GM21529 (cell line): ENCODE results near the gene LRRK1.
A peak's percentile ranks its signal among the peaks of the same experiment; 100 is the strongest.
"Not testable (repeated sequence)": the region's sequence is repeated elsewhere in the genome, so short reads cannot be mapped to it uniquely, and the experiment has no call there.

ENCODE experiments used
- ATAC-seq: cut with Tn5 transposase; IDR thresholded peaks from one replicate; pipeline ENCODE4 v1.9.1; 2021; ENCODE audit not compliant: unreplicated experiment

Gene LRRK1

DNA sequence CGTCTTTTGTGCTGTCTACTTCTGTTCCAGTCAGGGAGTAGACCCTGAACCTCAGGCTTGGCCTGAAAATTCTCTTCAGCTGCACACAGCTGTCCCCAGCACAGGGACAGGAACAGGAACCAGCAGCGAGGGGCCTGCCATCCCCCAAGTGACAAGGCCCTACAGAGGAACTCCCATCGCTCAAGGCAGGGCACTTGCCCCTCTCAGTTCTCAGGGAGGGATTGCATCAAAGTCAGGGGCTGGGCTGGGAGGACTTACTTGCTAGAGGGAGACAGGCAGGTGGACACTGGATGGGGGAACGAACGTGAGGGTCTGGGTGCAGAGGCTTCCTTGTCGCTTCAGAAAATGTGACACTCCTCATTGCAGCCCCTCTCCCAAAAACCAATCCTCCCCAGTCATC, 169.1 kb downstream of the LRRK1 start:
- no peak for ATAC-seq

DNA sequence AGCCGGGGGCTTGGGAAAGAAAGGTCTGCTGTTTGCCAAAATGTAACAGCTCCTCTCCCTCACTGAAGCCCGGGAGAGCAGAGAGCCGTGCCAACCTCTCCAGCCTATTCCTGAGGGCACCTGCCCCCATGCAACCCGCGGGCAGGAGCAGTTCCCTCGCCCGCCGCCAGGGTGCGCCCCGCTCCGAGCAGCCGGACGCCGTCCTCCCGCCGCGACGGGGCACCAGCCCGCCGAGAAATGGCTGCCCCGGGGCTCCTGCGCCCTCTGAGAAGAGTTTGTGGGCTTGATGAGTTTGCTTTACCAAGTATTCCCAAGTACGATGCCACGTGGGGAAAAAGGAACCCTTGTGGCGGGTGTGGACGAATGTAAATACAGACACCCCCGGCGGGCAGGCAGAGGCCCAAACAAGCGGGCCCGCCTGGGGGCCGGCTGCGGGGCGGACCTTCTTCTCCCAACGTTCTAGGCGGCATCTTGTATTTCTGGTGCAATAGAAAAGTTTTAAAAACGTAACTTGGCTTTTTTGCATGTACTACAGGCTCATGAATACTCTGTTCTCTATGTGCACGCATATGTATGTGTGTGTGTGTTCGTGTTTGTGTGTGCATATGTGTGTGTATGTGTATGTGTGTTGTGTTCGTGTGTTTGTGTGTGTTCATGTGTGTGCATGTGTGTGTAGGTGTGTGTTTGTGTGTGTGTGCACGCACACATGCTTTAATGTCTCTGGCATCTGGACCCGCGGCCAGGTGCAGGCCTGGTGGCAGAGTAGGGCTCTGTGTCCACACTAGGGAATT, 169.8 kb downstream of the LRRK1 start:
- peak; percentile 90 for ATAC-seq

DNA sequence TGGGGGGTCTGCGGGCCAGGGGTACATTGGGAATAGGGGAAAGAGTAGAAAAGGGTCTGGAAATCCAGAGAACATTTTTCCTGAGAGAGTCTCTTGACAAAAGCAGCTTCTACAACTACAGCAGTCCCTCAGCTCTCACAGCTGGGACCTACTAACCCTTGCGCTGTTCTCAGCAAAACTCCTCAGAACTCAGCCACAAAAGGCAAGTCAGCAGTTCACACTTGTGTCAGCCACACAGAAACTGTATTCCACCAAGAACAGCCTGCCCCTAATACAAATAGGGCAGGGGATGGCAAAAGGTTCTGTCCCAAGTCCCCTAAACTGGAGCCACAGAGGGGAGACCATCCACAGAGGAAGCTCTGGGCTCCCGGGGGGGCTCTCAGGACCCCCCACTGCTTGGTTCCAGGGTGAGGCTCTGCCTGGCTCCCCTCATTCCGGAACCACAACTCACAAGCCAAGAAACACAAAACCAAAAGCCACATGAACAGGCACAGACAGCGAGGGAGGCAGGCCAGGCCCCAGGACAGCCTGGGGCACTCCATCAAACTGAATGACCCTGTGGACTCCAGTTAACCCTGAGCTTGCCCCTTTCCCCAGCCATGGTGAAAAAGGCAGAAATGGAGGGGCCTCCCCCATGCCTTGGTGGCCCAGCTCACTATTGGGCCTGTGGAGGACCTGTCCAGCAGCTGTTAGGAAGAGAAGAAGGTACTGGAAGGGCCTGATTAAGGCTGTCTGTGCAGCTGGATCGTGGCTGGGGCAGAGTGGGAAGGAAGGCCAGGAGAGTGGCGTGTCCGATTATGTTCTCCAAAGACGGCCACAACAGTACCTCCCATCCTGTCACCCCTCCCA, 170.6 kb downstream of the LRRK1 start:
- ATAC-seq = no peak

DNA sequence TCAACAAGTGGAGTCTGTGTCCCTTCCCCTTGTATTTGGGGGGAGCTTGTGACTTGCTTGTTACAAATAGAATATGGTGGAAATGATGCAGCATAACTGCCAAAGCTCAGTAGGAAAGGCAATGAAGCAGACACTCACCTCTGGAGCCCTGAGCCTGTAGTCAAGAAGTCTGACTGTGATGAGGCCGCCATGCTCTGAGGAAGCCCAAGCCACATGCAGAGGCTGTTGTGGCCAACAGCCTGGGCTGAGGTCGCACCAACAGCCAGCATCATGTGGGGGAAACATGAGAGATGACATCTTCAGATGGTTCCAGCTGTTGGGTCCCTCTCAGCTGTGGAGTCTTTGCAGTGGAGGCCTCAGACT, 171.3 kb downstream of the LRRK1 start:
- ATAC-seq = no peak

DNA sequence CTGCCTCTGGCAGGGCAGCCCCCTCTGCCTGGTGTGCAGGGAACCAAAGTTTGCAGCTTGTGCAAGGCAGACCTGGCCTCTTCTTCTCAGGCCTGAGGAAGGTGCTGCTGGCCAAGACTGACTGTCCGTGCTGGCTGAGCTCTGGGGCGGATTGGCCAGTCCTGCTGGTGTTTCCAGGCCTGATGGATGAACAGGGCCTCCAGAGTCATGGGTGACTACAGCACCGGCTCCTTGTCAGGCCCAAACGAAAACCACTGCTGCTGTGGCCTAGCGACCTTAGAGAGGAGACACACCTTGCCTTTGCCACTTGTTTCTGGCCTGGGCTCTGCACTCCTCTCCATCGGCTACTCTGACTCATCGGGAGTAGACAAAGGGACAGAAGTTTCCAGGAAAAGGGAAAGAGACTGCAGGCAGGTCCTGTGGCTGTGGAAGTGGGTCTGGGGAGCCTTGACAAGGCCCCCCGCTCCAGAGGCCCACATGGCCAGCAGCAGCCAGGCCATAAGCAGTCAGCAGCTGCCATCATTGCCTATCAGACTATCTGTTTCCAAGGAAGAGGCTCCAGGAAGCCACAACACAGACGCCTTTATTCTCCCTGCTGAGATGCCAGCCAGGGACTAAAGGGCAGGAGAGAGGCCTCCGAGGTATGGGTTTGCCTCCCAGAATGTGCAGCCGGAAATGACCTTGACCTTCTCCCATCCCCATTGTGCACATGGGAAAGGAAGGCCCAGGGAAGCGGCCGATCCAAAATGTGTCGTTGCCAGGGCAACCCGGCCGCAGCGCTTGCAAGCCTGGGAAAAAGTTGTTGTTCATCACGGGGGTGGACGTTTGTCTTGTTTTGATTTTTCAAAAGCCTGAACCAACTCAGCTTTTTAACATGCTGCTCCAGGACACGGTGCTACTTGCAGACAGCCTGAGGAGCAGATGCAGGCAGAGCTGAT, 172.2 kb downstream of the LRRK1 start:
- ATAC-seq = no peak

DNA sequence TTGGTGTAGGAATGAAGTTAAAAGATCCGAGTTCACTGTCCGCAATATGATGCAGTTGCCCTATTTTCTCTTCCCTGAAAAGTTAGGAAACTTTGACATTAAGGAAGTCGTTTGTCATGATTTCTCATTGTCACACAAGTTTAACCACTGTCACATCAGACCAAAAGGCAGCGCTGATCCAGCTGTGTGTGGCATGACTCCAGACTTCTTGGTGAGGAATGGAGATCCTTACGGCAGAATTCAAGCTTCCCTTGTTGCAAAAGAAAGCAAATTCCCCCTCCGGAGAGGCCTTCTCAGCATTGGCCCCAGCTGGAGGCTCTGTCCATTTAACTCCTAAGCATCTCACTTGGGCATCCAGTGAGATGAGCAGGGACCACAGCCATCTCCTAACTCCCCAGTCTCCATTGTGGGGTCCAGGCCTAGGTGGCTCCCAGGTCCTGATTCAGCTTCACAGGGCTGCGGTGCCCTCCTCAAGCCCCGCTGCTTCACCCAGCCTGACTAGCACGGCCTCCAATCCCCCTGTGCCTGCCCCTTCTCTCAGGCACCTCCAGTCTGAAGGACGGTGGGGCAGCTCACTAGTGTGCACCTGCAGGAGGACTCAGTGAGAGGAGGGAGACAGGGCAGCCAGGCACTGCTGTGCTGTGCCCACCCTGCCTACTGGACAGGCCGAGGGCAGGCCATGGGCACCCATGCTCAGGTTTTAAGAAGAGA, 173.2 kb downstream of the LRRK1 start:
- ATAC-seq = no peak

DNA sequence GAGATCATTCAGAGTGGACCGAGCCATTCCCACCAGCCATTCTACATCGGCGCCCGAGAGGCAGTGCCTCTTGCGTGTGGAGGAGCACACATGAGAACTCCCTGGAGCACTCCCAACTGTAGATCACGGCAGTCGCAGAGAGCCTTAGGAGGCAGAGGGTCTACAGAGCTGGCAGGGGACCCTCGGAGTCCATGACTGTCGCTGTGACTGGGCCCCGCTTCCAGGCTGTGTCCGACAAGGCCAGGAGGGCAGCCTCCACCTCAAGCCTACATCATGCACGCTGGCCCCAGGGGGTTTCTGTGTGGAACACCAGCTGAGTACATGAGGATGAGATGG, 173.7 kb downstream of the LRRK1 start:
- no peak for ATAC-seq

- no peak for ATAC-seq
Measured at GRCh38 chr15:101093958-101094357, 174.8 kb downstream of the LRRK1 start.

GRCh38 chr15:101095796-101096406, 176.7 kb downstream of the LRRK1 start:
- ATAC-seq = not testable (repeated sequence)

DNA sequence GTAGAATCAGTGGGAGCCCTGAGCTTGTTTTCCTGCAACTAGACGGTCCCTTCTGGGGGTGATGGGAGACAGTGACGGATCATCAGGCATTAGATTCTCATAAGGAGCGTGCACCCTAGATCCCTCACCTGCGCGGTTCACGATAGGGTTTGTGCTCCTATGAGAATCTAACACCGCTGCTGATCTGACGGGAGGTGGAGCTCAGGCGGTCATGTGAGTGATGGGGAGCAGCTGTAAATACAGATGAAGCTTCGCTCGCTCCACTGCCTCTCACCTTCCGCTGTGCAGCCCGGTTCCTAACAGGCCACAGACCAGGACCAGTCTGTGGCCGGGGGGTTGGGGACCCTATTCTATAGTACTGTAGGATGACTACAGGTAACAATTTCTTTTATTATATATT, 178.0 kb downstream of the LRRK1 start:
- no peak for ATAC-seq

DNA sequence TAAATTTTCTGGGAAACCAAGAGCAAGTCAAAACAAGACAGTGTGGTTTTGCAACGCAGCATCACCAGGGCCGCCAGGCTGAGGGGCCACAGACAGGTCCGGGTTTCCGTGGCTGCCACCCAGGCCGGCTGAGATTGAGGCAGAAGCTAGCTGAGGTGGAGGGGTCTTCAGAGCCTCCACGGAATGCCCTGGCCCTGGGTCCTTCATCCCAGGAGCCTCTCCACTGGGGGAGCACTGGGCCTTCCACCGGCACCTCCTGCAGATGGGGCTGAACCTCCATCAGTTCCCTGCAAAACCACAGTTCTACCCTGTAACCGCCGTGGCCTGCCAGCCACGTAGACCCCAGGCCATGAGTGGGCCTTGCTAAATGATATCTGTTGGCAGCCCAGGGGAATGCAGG, 180.0 kb downstream of the LRRK1 start:
- no peak for ATAC-seq

DNA sequence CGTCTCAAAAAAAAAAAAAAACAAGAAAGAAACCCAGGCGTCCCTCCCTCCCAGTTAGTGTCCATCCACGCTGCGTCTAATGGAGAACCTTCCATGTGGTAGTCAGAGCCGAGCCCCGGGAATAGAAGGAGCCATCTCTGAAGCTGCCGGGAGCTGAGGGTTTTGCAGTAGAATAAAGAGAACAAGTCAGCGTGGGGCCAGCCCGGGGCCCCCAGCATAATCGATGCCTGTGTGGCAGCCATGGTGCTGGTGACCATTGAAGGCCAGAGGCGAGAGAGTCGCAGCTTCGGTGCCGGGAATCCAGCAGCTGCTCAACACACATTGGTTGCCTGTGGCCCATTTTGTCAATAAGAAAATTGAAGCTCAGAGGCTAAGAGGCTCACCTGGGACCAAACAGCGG, 181.0 kb downstream of the LRRK1 start:
- no peak for ATAC-seq

DNA sequence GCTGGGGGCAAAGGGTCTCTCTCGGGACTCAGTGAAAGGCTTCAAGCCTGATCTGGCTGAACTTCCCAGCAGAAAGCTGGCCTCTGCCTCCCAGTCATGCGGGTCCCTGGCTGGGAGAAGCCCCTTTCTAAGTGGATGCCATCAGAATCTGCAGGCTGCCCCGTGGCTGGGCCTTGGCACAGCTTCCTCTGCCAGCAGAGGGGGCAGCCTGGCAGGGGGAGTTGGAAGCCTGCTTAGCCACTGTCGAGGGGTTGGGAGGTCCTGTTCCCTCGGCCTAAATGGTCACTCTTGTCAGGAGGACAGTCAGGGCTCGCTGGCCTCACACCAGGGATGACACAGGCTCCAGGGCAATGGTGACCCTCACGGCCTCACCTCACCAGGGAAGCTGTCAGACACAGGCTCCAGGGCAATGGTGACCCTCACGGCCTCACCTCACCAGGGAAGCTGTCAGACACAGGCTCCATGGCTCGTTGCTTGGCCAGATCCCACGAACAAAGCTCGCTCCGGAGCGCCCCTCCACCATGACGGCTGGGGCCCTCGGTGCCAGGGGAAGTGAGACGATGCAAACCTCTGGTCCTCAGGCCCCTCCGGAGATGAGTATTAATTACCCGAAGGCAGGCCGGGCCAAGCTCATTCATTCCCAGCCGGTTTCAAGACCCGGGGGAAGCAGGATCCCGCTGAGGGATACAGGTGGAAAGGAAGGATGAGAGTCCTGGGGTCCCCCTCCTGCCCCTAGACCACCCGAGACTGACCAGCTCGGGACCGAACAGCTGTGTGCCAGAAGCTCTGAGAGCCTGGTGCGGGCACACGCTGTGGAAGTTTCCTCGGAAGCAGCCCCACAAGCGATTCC, 181.7 kb downstream of the LRRK1 start:
- ATAC-seq = no peak

DNA sequence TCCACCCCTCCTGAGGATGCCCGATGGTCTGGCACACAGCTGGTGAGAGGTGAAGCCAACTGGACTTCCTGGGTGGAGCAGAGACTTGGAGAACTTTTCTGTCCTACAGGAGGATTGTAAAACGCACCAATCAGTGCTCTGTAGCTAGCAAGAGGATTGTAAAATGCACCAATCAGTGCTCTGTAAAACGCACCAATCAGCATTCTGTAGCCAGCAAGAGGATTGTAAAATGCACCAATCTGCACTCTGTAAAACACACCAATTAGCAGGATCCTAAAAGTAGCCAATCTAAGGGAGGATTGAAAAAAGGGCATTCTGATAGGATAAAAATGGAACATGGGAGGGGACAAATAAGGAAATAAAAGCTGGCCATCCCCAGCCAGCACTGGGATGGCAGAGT, 182.5 kb downstream of the LRRK1 start:
- ATAC-seq = no peak

- no peak for ATAC-seq
Measured at GRCh38 chr15:101102746-101103145, 183.6 kb downstream of the LRRK1 start.

DNA sequence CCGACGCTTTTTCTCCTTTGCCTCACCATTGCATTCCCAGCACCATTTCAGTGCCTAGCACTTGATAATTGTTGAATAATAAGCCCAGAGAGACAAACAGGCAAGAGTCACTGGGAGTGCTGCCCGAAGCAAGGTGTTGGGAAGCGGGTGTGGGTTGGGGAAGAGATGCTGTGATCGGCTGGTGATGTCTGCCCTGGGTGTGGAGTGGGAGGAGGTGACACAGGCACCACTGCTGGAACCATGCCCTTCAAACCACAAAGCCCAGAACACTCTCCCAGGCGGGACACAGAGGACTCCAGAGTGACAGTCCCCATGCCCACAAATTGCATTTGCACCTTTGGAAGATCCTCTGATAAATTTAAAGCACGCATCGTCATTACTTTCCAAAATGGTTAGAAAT, 184.4 kb downstream of the LRRK1 start:
- no peak for ATAC-seq

- no peak for ATAC-seq
Measured at GRCh38 chr15:101104141-101104540, 185.0 kb downstream of the LRRK1 start.

- ATAC-seq = no peak
Measured at GRCh38 chr15:101105059-101105891, 186.1 kb downstream of the LRRK1 start.

GRCh38 chr15:101107101-101107500, 187.9 kb downstream of the LRRK1 start:
- ATAC-seq = no peak
